ENCODE measurements around the gene SLC39A11.
A peak's percentile ranks its signal among the peaks of the same experiment; 100 is the strongest.
"Not testable (repeated sequence)": the region's sequence is repeated elsewhere in the genome, so short reads cannot be mapped to it uniquely, and the experiment has no call there.

Gene SLC39A11

DNA sequence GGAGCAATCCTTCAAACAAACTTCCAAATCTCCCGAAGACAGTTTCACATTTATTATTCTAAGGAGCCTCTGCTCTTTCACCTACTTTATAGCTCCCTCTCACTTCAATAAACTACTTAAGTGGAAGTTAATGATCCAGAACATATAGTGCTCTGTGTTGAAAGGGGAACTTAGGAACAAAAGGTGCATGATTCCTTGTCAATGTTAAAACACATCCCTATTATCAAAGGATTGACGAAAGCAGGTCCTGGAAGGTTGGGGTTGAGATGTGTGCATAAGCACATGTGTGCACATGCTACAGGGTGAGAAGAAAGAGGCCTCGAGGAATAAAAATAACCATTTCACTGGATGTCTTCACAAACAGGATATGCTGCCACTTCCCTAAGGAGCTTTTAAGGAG, 170.3 kb downstream of the SLC39A11 start:
- DNase-seq (ENCODE audit: low read depth, low spot score): no peak

DNA sequence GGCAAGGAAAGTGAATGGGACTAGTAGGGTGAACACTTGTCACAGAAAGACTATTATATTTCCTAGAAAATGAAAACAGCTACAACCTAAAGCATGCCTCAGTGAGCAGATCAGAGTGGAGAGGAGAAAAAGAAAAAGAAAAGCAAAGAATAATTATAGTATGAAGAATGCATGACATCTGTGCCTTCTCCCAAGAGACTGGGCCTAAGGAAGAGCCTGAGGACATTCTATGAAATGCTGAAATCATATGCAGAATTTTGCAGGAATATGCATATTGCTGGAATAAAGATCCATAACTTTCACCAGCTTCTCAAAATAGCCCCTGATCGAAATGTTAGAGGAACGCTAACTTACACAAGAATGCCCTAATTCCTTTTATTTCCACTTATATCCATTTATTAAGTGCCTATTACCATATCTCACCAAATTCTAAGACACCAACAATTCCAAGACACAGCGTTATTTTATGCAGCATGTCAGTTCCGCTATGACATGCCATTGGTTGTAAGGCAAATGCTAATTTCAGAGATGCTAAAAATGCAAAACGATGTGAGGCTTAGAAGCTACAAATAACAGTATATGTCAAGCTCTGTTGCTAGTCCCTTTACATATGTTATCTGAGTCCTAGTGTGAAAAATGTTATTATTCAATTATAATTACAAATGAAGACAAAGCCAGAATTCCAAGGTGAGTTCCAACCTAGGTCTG, 171.0 kb downstream of the SLC39A11 start:
- DNase-seq (ENCODE audit: low read depth, low spot score): no peak

DNA sequence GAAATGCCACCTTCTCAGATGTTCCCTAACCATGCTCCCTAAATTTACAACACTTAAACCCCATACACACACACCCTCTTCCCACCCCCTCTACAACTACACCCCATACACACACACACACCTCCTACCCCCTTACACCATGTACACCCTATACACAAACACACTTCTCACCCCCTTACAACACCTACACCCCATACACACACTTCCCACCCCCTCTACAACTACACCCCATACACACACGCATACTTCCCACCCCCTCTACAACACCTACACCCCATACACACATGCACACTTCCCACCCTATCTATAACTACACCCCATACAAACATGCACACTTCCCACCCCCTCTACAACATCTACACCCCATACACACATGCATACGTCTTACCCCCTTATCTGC, 172.0 kb downstream of the SLC39A11 start:
- DNase-seq (ENCODE audit: low read depth, low spot score): no peak

DNA sequence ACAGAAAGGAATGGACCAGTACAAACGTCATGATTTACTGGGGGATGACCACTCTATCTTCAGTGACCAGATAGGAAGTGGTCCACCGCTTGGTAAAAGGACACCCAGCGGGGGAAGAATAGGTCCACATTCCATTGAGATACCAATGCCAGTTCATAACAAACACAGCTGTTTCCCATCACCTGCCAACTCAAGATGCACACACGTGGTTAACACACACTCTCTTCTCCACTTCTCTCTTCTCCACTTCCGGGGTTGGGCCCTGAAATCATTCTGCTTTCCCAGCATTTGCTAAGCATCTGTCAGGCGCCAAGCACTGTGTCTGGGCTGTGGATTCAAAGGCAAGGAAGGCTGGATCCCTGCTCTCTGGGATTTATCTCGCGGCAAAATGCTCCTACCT, 175.5 kb downstream of the SLC39A11 start:
- DNase-seq (ENCODE audit: low read depth, low spot score): no peak

DNA sequence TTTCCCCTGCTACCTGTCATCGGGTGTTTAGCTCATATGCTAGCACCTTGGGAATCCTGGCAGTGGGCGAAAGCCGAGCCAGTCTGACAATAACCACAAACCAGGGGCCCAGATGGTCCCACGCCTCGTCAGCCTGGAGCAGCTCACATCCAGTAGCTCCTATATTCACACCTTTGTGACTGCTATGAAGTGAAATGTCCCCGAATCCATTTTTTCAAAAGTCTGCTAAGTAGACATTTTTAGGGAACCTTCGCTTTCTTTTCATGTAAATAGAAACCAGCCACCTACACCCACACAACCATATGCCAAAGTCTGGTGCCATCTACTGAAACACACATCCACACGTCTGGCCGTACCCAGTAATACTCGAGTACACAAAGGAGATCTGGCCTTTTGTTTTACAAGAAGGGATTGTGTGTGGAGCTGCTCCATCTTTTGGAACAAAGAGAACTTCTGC, 176.8 kb downstream of the SLC39A11 start:
- no peak for DNase-seq (ENCODE audit: low read depth, low spot score)

DNA sequence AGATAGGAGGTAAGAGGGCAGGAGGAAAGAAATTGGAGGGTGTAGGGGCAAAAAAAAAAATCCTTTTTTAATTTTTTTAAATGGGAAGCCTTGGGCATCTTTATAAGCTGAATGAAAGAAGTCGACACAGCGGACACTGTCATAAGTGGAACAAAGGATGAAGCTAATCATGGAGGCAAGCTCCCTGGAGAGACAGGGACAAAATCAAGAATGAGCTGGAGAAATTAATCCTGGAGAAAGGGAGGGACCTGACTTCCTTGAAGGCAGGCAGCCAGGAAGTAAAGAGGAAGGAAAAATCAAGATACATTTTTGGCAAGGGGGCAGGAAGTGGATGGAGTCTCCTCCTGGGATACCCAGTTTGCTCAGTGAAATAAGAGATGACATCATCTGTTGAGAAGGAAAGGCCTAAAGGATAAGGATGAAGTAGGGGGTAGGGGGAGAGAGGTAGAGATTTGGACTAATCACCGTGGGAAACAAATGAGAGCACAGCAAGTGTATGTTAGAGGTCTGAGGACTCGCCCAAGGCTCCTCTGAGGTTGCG, 179.3 kb downstream of the SLC39A11 start:
- DNase-seq (ENCODE audit: low read depth, low spot score): no peak

DNA sequence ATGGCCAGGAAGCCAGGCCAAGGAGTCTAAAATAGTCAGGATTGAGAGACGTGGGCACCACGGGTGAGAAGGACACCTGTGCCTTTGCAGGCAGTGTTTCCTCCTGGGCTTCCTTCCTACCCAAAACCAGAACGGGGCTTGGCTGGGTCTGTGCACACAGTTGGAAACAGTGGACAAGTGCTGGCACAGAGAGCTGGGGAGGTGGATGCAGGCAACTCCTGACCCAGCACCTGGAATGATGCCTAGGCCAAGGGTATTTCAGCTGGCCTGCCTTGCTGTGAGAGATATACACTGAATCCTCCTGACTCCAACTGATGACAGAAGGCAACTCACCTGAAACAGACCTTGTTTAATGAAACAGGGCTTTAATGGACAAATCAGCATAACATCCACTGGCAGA, 186.2 kb downstream of the SLC39A11 start:
- DNase-seq (ENCODE audit: low read depth, low spot score): no peak

DNA sequence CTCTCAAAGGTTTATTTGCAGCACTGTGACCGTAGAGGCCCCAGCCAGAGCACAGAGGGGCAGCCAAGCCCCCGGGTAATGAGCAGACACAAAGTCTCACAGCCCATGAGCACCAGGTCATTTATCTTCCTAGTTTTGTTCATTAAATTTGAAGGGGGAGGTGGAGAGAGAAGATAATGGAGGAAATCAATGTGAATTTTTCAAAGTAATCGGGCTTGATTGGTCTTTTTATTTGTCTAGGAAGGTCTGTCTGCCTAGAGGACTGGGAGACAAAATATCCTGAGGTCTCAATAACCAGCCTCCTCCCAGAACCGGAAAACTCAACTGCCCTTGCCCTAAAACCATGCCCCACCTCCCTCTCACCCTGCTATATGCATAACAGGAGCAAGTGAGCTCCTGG, 189.0 kb downstream of the SLC39A11 start:
- no peak for DNase-seq (ENCODE audit: low read depth, low spot score)

DNA sequence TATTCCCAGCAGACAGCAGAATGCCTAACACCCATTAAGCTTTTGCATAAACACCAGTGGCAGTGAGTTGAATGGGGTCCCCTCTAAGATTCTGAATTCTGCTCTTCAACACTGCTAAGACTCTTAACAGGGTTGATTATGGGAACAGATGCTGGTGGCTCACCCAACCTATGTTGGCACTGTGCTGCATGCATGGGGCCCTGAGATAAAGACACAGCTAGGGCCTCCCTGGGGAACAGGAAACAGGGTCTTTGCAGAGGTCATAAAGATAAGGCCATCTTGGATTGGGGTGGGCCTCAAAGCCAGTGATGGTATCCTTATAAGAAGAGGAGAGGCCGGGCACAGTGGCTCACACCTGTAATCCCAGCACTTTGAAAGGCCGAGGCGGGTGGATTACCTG, 190.8 kb downstream of the SLC39A11 start:
- DNase-seq (ENCODE audit: low read depth, low spot score): no peak

DNA sequence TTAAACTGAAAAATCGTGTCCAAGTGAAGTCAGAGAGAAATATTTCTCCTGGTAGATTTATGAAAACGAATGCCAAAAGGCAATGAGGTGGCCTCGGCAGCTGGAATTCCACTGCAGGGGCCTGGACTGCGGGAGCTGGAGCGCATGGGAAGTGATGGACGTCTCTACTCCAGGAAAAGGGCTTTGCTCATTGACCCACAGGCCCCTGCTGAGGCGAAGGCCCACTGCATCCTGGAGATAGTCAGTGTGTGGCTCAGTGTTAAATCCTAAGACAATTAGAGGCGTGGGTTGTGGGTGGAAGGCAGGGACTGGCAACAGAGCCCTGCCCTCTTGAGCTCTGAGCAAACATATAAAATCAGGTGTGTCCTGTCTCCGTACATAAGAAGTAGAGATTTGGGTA, 191.4 kb downstream of the SLC39A11 start:
- no peak for DNase-seq (ENCODE audit: low read depth, low spot score)

DNA sequence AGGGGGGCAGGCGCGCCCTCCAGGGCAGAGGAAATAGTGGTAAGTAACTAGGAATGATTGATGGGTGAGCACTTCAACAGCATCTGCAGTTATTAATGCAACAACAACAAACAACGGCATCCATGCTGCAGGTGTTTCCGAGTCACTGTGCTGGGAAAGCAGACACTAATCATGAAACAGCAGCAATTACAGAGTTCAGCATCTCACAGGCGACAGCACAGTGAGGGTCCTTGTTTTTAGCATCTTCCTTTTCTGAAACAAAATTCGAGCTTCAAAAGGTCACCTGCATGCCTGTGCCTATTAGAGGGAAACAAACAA, 191.9 kb downstream of the SLC39A11 start:
- DNase-seq (ENCODE audit: low read depth, low spot score): no peak

DNA sequence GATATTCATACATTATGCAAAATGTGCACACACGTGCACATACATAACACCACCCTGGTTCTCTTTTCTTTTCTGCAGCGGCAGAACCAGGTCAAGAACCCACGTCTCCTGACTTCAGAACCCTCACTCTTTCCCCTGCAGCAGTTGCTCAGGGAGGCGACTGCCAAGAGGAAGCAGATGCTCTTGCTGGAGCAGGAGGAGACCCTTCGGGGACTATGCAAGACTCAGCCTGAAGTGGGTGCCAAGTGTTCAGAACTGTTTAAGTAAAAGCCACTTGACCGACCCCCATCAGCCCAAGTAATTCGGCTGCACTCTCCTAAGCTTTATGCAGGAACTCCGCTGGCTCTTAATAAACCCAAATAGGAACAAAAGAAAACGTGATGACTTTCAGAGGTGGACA, 193.8 kb downstream of the SLC39A11 start:
- no peak for DNase-seq (ENCODE audit: low read depth, low spot score)

DNA sequence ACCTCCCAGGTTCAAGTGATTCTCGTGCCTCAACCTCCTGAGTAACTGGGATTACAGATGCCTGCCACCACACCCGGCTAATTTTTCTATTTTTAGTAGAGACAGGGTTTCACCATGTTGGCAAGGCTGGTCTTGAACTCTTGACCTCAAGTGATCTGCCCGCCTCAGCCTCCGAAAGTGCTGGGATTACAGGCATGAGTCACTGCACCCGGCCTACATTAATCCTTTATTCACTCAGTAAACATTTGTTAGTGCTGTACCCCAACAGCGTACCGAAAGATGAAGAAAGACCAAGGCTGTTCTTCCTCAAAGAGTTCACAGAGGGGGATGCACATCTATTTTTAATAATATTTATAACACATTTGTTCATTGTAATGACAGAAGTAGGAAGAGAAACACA, 196.2 kb downstream of the SLC39A11 start:
- DNase-seq (ENCODE audit: low read depth, low spot score): not testable (repeated sequence)

DNA sequence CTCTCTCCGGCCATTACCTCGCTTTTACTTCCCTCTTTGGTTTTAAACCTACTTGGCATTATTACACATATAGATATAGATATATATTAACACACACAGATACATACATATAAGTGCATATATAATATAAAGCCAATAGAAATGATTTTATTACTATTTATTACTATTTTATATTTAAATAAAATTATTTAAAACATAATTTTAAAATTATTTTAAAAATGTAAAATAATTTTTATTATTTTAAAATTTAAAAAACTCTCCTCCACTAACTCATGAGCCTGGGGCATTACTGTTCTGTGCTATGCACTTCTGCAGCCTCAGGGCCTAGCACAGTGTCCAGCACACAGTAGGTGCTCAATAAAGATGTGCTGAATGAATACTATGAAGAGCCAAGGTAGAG, 200.9 kb downstream of the SLC39A11 start:
- no peak for DNase-seq (ENCODE audit: low read depth, low spot score)

DNA sequence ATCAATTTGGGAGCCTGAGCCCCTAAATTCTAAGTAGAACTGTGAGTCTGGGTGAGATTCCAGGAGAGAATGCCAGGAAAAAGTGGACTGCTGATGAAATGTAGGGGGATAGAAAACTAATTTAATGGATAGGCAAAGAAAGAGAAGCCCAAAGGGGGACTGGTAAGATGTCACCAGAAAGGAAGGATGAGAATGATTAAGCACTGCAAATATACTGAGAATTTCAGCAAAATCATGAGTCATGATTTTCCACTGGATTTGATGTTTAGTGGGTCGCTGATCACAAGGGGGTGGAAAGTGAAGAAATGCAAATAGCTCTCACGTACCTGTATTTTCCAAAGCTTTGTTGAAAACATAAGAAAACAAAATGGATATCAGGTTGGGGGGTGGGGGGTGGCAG, 201.8 kb downstream of the SLC39A11 start:
- DNase-seq (ENCODE audit: low read depth, low spot score): peak; percentile 15

DNA sequence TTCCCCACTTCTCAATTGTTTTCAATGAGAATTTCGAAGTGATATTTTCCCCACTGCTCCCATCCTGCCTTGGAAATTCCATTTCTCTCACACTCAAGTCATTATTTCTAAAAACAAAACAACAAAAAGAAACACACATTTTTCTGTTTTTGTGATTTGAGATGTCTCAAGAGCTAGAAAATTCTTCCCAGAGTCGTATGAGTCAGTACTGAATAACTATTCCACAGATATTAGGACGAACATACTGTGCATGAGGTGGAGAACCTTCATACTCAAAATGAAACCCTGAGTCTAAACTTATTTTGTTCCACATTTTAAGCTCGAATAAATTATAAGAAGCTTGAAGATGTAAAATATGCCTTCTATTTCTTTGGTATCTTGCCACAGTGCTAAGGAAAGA, 204.6 kb downstream of the SLC39A11 start:
- DNase-seq (ENCODE audit: low read depth, low spot score): no peak

DNA sequence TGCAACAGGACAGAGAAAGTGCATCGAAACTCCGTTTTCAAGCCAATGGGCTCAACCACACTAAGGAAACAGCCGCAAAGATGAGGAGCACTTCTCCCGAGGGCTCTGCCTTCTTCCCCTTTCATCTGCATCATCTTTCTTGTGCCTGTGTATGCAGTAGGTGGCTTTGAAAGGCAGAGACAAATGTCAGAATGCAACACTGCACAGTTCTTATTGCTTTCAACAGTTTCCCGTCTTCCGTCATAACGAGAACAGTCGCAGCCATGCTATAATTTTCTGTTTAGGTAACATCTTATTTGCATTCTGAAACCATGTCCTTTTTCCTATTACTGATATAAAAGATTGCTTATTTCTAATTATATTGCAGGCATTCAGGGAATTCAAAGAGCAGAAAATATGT, 205.2 kb downstream of the SLC39A11 start:
- DNase-seq (ENCODE audit: low read depth, low spot score): no peak

DNA sequence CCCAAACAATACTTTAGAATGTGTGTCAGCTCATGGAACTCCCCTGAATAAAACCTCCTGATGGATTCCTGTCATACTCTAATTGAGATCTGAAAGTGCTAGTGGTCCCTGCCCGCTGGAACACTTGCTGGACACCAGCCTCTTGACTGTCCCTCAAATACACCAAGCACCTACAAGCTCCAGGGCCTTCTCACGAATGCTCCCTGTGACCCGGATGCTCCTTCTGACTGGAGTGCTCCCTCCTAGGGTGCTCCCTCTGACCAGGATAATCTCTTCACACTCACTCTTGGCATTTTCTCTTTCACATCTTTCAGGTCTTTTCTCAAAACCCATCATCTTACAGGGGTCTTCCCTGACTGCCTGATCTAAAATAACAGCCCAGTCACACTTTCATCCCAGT, 205.9 kb downstream of the SLC39A11 start:
- no peak for DNase-seq (ENCODE audit: low read depth, low spot score)

DNA sequence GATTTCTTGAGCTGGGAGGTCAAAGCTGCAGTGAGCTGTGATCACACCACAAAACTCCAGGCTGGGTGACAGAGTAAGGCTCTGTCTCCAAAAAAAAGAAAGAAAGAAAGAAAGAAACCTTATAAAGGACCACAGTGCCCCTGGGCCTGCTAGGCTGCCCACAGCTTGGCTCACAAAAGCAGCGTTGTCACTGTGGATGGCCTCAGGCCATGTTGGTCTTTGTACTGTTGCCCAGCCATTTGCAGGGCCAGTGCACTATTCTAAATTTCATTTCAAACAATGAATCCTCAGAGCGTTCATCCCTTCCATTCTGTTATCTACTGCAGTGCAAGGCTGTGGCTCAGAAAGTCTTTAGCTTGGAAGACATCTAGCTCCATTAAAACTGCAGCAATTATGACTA, 208.4 kb downstream of the SLC39A11 start:
- DNase-seq (ENCODE audit: low read depth, low spot score): no peak

DNA sequence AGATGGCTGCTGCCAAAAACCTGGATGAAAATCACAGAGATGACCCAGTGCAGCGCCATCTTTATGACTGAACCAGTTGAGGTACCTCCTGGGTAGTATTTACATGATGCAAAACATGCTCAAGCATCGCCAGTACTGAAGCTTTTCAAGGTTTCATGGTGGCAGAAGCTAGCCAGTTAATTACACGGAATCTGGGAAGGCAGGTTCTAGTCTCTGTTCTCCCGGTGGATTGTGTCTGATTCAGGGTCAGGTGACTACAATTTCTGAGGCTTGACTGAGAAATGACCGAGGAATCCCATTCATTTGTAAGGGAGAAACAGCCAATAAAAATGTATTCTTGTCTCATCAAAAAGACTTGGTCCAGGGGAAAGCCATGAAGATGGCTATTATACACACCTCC, 209.1 kb downstream of the SLC39A11 start:
- no peak for DNase-seq (ENCODE audit: low read depth, low spot score)

DNA sequence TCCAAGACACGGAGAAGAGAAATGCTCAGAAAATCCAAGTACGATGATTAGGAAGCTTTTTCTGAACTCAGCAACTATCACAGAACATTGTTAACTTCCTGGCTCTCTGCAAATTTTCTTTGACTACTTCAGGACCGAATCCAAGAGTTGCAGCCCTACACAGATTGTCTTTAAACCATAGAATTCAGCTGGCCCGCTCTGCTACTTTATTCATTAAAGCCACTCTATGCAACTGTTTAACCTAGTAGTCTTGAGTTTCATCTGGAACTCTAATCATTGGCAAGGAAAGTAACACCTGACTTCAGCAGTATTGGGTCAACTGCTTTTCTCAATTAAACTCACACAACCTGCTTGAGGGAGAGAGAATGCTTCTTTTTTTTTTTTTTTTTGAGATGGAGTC, 210.1 kb downstream of the SLC39A11 start:
- no peak for DNase-seq (ENCODE audit: low read depth, low spot score)

DNA sequence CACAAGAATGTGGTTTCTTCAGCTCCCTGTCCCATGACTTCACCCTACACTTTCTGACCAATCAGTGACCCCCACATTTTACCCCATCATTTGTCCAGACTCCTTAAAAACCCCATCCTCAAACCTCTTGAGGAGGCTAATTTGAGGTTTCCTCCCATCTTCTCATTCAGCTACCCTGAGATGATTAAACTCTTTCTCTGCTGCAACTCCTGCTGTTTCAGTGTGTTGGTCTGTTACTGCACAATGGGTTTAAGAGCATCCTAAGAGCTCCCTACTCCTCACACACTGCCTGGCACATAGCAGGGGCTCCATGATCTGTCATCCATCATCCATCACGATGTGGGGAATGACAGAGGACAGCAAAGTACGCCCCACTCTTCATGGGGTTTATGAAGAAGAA, 212.6 kb downstream of the SLC39A11 start:
- no peak for DNase-seq (ENCODE audit: low read depth, low spot score)

DNA sequence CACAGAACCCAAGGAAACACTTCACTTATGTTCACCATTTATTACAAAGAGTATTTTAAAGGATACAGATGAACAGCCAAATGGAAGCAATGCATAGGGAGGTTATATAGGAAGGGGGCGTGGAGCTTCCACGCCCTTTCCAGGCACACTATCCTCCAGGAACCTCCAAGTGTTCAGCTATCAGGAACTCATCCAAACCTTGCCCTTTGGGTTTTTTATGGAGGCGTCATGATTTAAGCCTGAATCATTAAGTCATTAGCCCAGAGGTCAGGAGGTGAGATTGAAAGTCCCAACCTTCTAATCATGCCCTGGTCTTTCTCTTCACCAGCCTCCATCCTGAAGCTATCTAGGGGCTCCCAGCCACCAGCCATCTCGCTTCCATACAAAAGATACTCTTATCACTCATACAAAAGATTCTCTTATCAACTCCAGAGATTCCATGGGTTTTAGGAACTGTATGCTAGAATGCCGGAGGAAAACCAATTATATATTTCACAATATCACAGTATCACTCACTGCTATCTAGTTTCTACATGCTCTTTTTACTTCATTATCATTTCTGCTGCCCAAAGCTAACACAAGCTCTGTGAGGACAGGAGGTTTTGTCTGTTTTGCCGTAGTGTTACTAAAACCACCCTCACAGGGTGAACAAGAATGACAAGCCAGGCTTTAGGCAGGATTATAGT, 213.4 kb downstream of the SLC39A11 start:
- no peak for DNase-seq (ENCODE audit: low read depth, low spot score)

Measured in astrocyte of the hippocampus (primary cell).